Anterior cingulate cortex (tissue), 58 donors: ENCODE data around the gene CAND2.
"Not testable (repeated sequence)": the region's sequence is repeated elsewhere in the genome, so short reads cannot be mapped to it uniquely, and the experiment has no call there.

Experiments used
- DNase-seq, 58 donors: peaks; one replicate each; lab custom pipeline; 2025; lab: John Stamatoyannopoulos, UW

The CAND2 gene

DNA sequence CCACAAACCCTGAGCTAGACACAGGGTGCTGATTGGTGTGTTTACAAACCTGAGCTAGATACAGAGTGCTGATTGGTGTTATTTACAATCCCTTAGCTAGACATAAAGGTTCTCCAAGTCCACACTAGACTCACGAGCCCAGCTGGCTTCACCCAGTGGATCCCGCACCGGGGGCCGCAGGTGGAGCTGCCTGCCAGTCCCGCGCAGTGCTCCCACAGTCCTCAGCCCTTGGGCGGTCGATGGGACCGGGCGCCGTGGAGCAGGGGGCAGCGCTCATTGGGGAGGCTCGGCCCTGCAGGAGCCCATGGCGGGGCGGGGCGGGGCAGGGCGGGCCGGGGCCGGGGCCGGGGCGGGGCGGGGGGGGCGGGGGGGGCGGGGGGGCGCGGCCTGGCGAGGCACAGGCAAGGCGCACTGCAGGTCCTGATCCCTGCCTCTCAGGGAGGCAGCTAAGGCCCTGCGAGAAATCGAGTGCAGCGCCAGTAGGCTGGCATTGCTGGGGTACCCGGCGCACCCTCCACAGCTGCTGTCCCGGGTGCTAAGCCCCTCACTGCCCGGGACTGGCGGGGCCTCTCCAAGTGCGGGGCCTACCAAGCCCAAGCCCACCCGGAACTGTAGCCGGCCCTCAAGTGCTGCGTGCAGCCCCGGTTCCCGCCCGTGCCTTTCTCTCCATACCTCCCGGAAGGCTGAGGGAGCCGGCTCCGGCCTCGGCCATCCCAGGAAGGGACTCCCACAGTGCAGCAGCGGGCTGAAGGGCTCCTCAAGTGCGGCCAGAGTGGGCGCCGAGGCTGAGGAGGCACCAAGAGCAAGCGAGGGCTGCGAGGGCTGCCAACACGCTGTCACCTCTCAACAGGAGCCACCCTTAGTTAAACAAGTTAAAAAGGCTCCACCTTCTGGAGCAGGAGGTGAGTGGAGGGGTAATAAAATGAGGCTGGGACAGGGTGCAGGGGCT, 27.6 kb upstream of the CAND2 start:
- no peak for DNase-seq

DNA sequence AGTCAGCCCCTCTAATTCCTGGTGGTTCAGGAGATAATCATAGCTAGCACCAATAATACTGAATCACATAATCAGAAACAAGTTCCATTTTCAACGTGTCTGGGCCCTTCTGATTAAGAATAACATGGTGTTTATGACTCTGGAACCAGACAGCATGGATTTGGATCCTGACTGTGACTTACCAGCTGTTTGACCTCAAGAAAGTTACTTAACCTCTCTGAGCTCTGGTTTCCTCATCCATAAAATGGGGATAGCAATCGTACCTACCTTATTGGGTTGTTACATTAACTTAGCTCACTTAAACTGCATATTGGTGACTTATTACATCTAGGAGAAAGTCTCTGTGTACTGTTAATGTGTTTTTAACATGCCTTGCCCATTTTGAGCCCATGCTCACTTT, 26.7 kb upstream of the CAND2 start:
- no peak for DNase-seq

DNA sequence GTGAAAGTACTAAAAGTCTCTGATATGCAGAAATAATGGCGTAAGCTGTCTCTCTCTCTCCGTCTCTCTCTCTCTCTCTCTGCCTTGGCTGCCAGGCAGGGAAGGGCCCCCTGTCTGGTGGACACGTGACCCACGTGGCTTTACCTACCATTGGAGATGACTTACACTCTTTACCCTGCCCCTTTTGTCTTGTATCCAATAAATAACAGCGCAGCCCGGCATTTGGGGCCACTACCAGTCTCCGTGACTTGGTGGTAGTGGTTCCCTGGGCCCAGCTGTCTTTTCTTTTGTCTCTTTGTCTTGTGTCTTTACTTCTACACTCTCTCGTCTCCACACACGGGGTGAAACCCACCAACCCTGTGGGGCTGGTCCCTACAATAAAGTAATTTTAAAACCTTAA, 25.2 kb upstream of the CAND2 start:
- no peak for DNase-seq

DNA sequence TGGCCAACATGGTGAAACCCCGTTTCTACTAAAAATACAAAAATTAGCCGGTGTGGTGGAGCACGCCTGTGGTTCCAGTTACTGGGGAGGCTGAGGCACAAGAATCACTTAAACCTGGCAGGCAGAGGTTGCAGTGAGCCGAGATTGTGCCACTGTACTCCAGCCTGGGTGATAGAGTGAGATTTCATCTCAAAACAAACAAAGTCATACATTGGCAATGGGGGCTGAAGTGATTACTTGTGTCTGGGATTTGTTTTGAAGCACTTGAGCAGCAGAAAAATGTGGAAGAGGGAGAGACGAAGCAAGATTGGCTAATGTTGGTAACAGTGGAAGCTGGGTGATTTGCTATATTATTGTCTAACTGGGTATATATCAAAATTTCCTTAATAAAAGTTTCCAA, 24.0 kb upstream of the CAND2 start:
- no peak for DNase-seq

DNA sequence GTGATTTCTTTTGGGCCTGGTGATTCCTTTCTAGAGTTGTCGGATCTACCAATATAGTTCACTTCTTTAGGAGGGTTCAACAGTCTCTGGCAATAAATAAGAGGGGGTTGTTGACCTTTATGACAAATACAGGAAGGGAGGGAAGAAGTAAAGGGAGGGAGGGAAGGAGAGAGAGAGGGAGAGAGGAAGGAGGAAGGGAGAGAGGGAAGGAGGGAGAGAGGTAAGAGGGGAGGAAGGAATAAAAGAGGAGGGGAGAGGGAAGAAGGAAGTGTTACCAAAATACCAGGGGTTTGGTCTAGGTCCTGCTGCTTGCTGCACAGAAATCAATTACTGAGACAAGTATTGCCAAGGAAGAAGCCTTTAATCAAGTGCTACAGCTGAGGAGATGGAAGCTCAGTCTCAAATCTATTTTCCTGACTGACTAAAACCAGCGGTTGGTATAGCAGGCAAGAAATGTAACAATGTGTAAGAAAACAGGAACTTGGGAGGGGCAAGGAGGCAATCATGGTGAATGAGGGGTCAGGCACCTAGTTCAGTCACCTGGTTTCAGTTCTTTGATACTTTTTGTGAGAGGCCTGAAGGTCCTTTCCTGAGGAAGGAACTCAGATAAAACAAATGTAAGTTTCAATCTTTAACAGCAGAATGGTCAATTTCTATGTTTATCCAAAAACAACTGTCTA, 23.3 kb upstream of the CAND2 start:
- no peak for DNase-seq

DNA sequence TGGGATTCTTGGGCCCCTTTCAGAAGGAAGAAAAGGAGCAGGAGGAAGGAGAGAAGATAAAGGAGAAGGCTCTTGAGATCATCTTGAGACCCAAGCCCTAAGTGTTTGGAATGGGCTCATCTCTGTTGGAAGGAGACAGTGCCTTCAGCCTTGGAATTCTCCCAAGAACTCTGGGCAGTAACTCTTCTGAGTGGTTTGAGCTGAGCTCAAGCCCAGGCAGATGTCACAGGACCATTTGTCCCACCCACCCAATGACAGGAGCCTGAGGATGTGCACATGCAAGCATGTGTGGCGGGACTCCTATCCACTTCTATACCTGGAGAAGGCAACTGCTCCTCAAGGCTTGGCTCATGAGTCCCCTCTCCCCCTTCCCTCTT, 22.8 kb upstream of the CAND2 start:
- no peak for DNase-seq

DNA sequence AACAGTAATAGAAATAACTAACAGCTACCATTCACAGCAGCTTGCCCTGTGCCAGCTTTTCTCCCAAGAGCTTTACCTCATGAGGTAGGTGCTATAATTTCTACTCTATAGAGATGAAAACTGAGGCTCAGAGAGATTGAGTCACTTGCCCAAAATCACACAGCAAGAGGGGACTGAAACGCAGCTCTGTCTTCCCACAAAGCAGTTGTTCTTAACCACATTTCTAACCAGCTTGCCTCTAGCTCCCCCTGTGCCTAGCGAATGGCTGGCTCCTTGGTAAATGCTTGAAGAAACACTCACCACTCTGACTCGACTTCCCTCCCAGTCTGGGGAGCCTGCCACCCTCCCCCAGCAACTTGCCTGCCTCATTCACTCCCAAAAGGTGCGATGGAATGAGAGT, 21.9 kb upstream of the CAND2 start:
- DNase-seq: no peak

DNA sequence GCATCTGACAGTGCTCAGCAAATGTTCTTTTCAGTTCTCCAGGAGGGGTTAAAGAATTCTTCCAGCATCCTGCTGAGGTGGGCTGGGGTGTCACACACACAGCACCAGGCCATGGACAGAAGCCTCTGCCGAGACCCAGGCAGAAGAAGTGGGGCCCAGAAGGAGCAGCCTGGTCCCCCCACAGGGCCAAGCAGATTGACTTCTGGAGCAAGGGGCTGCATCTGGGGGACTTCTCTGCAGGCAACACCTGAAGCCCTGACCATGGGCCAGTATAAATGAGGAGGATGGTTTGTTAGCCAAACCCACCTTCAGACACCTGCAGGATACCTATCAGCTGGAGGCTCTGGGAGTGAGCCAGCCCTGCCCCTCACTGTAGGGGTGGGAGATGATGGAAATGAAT, 21.3 kb upstream of the CAND2 start:
- DNase-seq: no peak

DNA sequence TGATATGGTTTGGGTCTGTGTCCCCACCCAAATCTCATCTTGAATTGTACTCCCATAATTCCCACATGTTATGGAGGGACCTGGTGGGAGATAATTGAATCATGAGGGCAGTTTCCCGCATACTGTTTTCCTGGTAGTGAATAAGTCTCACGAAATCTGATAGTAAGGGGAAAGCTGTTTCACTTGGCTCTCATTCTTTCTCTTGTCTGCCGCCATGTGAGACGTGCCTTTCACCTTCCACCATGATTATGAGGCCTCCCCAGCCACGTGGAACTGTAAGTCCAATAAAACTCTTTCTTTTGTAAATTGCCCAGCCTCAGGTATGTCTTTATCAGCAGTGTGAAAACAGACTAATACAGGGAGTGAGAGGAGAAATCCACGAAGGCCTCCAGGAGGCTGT, 20.5 kb upstream of the CAND2 start:
- not testable (repeated sequence) for DNase-seq

DNA sequence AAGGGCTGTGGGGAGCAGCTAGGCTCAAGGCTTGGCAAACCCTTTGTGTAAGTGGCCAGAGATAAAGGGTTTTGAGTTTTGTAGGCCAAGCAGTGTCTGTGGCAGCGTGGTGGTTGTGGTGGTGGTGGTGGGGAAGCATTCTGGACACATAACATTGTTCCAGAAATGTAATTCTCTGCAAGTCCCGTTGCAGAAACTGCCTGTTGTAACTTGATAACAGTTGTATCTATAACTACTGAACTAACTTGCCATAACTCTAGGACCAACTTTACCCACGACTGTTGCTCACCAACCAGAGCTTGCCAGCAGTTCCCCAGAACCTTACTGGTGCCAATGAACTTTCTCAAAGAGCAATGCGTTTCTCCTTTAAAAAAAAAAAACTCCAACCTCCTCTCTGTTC, 19.3 kb upstream of the CAND2 start:
- DNase-seq: no peak

DNA sequence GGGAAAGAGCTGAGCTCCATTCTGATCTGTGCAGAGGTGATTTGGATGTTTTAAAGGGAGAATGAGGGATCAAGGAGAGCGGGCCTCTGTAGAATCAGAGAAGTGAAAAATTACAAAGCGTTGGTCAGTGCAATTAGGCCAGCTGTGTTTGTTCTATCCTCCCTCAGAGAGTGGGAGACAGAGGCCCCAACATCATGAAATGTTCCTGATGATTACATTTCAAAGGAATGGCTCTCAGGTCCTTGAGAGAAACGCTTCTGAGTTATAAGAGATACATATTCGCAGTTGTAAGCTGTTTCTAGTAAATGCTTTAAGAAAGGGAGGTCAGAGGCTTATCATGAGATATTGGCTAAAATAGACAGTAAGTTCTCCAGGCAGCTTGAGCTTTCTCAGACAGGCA, 15.7 kb upstream of the CAND2 start:
- DNase-seq: no peak

DNA sequence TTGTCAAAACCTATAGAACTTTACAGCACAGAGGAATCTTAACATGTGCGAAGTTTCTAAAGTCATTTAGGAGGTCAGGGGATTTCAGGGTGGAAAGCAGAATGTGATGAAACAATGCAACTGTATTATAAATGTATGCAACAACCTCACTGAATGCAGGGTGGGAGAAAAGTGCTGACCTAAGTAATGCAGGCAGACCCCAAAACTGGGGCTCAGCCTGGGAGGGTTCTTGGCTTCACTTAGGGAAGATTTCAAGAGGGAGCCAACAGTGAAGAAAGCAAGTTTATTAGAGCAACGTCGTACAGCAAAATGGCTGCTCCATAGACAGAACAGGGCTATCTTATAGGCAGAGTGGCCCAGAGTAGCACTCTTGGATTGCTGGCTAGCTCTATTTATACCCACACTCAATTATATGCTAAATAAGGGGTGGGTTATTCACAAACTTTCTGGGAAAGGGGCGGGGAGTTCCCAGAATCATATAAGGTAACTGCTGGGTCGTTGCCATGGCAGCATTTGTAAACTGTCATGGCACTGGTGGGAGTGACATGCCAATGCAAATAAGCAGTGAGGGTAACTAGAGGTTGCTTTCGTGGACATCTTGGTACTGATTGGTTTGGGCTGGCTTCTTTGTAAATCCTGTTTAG, 14.2 kb upstream of the CAND2 start:
- no peak for DNase-seq

DNA sequence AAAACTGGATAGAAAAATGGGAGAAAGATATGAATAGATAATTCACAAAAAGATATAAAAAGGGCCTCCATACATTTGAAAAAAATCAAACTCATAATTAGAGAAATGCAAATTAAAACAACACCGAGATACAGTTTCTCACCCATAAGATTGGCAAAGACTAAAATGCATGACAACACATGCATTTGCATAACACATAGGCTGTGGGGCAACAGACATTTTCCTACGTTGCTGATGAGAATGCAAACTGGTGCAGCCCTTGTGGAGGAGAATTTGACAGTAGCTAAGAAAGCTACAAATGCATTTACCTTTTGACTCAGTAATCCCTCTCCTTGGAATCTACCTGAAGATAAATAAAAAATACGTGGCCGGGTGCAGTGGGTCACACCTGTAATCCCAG, 11.4 kb upstream of the CAND2 start:
- no peak for DNase-seq

DNA sequence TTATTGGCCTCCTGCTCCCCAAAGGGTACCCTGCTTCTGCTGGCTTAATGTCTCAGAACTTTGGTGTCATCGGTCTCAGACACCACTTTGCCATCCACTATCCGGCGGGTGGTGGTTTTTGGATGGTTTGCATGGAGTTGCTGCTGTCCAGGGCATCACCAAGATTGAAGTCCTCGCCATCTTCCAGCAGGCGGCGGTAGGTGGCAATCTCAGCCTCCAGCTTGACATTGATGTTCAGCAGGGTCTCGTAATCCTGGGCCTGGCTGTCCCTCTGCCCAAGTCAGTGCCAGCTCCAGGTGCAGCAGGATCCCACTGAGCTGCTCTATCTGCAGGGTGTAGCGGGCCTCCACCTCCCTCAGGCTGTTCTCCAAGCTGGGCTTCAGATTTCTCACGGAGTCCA, 9.1 kb upstream of the CAND2 start:
- peak in 12 of 58 donors; percentile 8 to 57 (median 22) for DNase-seq

DNA sequence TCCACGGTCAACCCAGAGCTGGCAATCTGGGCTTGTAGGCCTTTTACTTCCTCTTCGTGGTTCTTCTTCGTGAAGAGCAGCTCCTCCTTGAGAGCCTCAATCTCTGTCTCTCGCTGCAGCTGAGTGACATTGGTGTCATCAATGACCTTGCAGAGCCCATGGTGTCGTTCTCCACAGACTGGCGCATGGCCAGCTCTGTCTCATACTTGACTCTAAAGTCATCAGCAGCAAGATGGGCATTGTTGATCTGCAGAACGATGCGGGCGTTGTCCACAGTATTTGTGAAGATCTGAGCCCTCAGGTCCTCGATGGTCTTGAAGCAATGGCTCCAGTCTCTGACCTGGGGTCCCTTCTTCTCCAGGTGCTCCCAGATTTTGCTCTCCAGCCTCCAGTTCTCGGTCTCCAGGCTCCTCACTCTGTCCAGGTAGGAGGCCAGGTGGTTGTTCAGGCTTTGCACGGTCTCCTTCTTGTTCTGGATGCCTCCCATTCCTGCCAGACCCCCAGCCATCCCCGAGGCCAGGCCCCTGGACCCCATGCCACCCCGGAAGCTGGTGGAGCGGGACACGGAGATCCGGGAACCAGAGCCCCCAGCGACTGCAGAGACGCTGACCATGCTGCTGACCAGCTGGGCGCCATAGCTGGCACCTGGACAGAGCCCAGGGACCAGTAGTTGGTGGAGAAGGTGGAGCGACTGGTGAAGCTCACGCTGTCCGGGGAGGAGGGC, 8.4 kb upstream of the CAND2 start:
- DNase-seq: not testable (repeated sequence)

DNA sequence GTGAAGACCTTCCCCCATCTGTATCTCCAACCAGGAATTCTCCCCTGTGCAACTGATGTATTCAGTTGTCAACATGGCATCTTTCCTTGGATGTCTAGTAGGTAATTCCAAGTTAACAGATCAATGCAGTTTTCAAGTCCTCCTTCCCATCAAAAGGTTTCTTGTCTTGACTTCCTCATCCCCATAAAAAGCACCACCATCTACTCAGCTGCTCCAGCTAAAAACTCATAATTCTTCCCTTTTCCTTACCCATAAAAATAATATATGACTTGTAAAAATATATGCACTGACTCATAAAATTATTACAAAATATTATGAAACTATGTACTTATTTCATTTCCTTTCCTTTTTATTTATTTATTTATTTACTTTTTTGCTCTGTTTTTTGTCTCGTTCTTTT, 5.0 kb upstream of the CAND2 start:
- no peak for DNase-seq

DNA sequence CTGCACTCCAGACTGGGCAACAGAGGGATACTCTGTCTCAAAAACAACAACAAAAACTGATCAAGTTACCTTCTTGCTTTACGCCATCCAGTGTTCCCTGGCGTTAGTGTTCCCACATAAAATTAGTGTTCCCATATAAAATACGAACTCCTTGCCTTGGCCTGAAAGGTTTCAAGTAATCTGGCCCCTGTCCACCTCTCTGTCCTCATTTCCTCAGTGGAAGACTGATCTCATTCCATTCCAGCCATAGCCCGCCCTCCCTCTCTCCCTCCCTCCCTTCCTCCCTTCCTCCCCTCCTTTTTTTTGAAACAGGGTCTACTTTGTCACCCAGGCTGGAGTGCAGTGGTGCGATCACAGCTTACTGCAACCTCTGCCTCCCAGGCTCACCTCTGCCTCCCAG, 2.8 kb upstream of the CAND2 start:
- no peak for DNase-seq

DNA sequence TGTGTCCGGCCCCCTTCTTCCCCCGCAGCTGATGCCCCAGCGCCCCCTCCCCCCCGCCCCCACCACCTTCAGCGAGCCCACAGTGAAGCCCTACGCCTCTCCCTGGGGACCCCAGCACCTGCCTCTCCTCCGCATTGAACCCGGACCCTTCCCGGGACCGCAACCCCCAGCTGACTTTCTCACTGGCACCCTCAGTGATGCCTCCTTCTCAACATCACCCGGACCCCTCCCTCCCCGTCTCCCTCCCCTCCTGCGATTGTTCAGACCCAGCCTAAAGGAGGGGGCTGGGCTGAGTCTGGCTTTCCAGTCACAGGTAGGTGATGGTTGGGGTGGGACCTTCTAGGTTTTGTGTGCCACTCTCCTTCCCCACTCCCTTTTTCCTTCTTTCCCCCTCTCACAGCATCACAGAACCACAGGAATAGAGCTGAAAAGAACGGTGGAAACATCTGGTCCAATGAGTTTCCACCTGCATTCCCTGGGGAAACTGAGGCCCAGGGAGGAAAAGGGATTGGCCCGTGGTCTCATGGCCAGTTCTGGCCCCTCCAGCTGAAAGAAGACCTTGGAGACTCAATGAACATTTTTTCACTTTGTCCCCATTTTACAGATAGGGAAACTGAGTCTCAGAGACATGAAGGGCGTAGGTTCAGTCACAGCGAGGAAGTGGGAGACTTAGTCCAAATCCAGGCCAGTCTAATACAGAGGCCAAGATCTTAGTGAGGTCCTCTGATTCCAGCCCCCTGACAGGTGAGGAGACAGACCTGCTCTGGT, 828 bp downstream of the CAND2 start:
- DNase-seq: peak in 1 of 58 donors; percentile 11

DNA sequence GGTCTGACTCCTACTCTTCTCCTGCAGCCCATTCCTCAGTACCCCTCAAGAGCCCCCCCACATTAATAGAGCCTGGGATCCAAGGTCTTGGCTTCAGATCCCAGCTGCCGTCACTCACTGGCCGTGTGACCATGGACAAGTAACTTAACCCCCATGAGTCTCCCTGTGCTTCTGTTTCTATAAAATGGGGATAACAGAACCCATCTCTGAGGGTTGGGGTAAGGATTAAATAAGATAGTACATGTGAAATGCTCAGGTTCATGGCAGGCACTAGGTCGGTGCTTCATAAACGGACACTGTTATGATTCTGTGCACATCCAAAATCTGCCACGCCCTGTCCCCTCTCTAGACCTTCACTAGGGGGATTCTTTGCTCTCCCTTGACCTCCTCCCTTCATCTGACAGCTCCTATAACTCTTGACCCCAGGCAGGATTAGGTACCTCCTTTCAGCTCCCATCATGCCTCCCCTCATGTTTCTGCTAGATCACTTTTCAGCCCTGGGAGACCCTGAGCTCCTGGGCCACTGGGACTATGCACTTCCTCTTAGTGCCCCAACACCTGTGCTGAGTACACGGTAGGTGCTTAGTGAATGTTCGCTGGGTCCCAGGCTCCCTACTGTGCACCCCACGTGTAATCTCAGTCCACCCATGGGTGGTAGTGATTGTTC, 1.5 kb downstream of the CAND2 start:
- no peak for DNase-seq
